GM23248 (cell line): ENCODE measurements around the gene TRMT2A.

ENCODE experiments used
- EZH2 ChIP-seq: fragments of 200-600 bp; sonication (generic); IDR thresholded peaks from 2 replicates; pipeline ENCODE4 v1.6.1; 2018; ENCODE audit warnings: antibody characterized with exemption, mild to moderate bottlenecking; ENCODE audit not compliant: insufficient read depth, poor library complexity, severe bottlenecking
- EZH2phosphoT487 ChIP-seq: fragments of 200-600 bp; sonication (generic); IDR thresholded peaks from 2 replicates; pipeline ENCODE4 v1.6.1; 2018; ENCODE audit warnings: antibody characterized with exemption, moderate library complexity, mild to moderate bottlenecking, low read depth; ENCODE audit not compliant: insufficient read depth

DNA sequence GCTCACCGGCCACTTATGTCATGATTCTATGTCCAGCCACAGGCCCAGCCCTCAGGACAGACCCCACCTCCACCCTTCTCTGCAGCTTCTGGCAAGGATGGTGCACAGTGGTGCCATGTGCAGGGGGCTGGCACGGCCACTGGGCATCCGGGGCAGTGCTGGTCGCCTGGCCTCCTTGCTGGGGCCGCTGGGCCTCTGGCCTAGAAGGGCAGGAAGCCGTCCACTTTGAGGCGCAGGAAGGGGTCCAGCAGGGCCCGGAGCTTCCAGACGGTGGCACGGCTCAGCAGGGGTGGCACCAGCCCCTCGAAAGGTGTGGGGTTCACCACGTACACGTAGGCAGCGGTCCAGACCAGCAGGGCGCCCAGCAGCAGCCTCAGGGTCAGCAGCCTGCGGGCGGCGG, 31.4 kb upstream of the TRMT2A start:
- TF ChIP-seq EZH2 (no peak), EZH2phosphoT487 (no peak)
